Ishikawa (cell line): ENCODE results near the gene YBX1.

ENCODE experiments used
- CEBPB ChIP-seq: IDR thresholded peaks from 2 replicates; pipeline ENCODE4 v1.6.1; 2012
- NFIC ChIP-seq: IDR thresholded peaks from 2 replicates; pipeline ENCODE4 v1.6.1; 2012
- RAD21 ChIP-seq: IDR thresholded peaks from 2 replicates; pipeline ENCODE4 v1.6.1; 2012; ENCODE audit warnings: low read depth

DNA sequence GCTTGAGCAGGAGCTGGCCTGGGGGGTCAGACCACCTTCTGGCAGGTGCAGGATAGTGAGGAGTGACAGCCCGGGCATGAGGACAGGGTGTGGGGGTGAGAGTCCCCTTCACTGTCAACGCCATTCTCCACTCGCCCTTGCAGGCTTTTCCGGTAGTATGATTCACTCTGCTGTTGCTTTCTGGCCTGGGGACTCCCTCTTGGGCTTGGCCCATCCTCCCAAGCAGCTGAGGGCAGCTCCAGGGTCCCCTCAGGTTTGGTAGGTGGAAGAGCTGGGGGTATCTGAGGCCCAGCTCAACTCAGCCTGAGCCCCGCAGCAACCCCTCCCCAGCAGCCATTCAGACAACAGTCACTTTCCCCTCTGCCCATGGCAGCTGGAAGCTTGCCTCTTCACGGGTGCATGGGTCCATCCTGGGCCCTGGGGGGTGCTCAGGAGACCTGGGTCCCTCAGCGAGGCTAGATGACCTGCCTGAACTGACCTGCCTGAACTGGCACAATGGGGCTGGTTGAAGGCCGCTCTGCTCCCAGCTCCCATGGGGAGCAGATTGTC lies 56.5 kb downstream of the YBX1 start:
- TF ChIP-seq NFIC, result no peak
- no peak for TF ChIP-seq CEBPB
- TF ChIP-seq RAD21, result no peak
